SU-DHL-6 (cell line): ENCODE measurements around the gene SNRNP70.
"Not testable (repeated sequence)": the region's sequence is repeated elsewhere in the genome, so short reads cannot be mapped to it uniquely, and the experiment has no call there.

Source experiments
- H2AFZ ChIP-seq: fragments of 200-600 bp; sonication (generic); 2 replicates; pipeline ENCODE4 v1.6.1; 2014; ENCODE audit warnings: low read depth, mild to moderate bottlenecking, moderate library complexity, mixed read lengths, antibody characterized with exemption, low read length; ENCODE audit not compliant: severe bottlenecking
- H3F3A ChIP-seq: fragments of 200-600 bp; shearing (Covaris generic); 2 replicates; pipeline ENCODE4 v1.6.0; 2016; ENCODE audit warnings: antibody characterized with exemption, mild to moderate bottlenecking; ENCODE audit not compliant: insufficient read depth
- H3K27ac ChIP-seq: fragments of 200-600 bp; sonication (generic); 2 replicates; pipeline ENCODE4 v1.5.1; 2016; ENCODE audit warnings: low read depth, mild to moderate bottlenecking, low read length, moderate library complexity, mixed read lengths
- H3K27me3 ChIP-seq: fragments of 200-600 bp; sonication (generic), shearing (Covaris generic); 2 replicates; pipeline ENCODE4 v1.6.0; 2014; ENCODE audit warnings: mild to moderate bottlenecking, low read length
- H3K36me3 ChIP-seq: fragments of 200-600 bp; sonication (generic); 2 replicates; pipeline ENCODE4 v1.6.1; 2014; ENCODE audit warnings: mild to moderate bottlenecking, low read length, mixed read lengths
- H3K4me2 ChIP-seq: fragments of 300-600, 200-600 bp; shearing (Covaris generic), sonication (generic); 2 replicates; pipeline ENCODE4 v1.6.0; 2014; ENCODE audit warnings: low read length, low read depth, mild to moderate bottlenecking; ENCODE audit not compliant: poor library complexity, severe bottlenecking
- H3K4me3 ChIP-seq: fragments of 200-600 bp; sonication (generic); 2 replicates; pipeline ENCODE4 v1.5.1; 2014; ENCODE audit warnings: antibody characterized with exemption, low read length, mild to moderate bottlenecking, mixed read lengths; ENCODE audit not compliant: insufficient read depth, poor library complexity, severe bottlenecking
- H3K79me2 ChIP-seq: fragments of 200-600 bp; sonication (generic); 2 replicates; pipeline ENCODE4 v1.6.1; 2014; ENCODE audit warnings: mild to moderate bottlenecking, low read length, moderate library complexity; ENCODE audit not compliant: insufficient read depth
- H3K9ac ChIP-seq: fragments of 200-600 bp; sonication (generic); 2 replicates; pipeline ENCODE4 v1.7.0; 2014; ENCODE audit warnings: mild to moderate bottlenecking, low read length
- H3K9me2 ChIP-seq: fragments of 200-600 bp; sonication (generic); replicated peaks from 2 replicates; pipeline ENCODE4 v1.6.1; 2014; ENCODE audit warnings: low read length; ENCODE audit not compliant: insufficient read depth
- H3K9me3 ChIP-seq: fragments of 200-600 bp; sonication (generic); 2 replicates; pipeline ENCODE4 v1.6.1; 2014; ENCODE audit warnings: low read length, mixed read lengths; ENCODE audit not compliant: insufficient read depth
- H4K20me1 ChIP-seq: fragments of 200-600 bp; sonication (generic); 2 replicates; pipeline ENCODE4 v1.6.1; 2014; ENCODE audit warnings: low read depth, mild to moderate bottlenecking, antibody characterized with exemption, low read length, moderate library complexity, mixed read lengths
- CTCF ChIP-seq: fragments of 200-600 bp; sonication (generic); IDR thresholded peaks from one replicate; pipeline ENCODE4 v1.5.1; 2017; ENCODE audit warnings: antibody characterized with exemption, mild to moderate bottlenecking, low read length, moderate library complexity; ENCODE audit not compliant: insufficient read depth, poor library complexity, severe bottlenecking
- EZH2phosphoT487 ChIP-seq: fragments of 200-600 bp; sonication (generic), shearing (Covaris generic); conservative IDR thresholded peaks from 2 replicates; pipeline ENCODE4 v1.6.1; 2018; ENCODE audit warnings: mild to moderate bottlenecking, antibody characterized with exemption, low read length, moderate library complexity, mixed read lengths

The SNRNP70 gene

GRCh38 chr19:49120325-49120683 lies 35.1 kb downstream of the SNRNP70 start:
- Histone ChIP-seq H3K4me3 (peak overlapping the region; percentile 64), H3K27me3 (no peaks in the 10 kb centered on the region), H3K36me3 (no peaks in the 10 kb centered on the region), H3F3A (peaks cover 4% of the 10 kb centered on the region; the same call in 1 of the 2 replicates), H3K9me2 (no peaks in the 10 kb centered on the region), H4K20me1 (no peaks in the 10 kb centered on the region), H2AFZ (peak overlapping the region; percentile 55), H3K9ac (peak overlapping the region; percentile 74; the same call in 1 of the 2 replicates), H3K79me2 (no peaks in the 10 kb centered on the region), H3K27ac (no peak overlapping the region), H3K9me3 (no peaks in the 10 kb centered on the region), H3K4me2 (peak overlapping the region; percentile 72)
- no peak for TF ChIP-seq CTCF
- TF ChIP-seq EZH2phosphoT487, result no peak

GRCh38 chr19:49120868-49121267 lies 35.6 kb downstream of the SNRNP70 start:
- Histone ChIP-seq H3F3A (0 out of 2 replicates have a peak, but pooled peaks cover 4% of the 10 kb centered on the region), H3K9me2 (no peaks in the 10 kb centered on the region), H4K20me1 (no peaks in the 10 kb centered on the region), H3K4me2 (no peak overlapping the region), H3K27ac (no peak overlapping the region), H3K36me3 (no peaks in the 10 kb centered on the region), H3K4me3 (no peak overlapping the region), H3K9ac (no peak overlapping the region), H3K9me3 (no peaks in the 10 kb centered on the region), H3K79me2 (no peaks in the 10 kb centered on the region), H3K27me3 (no peaks in the 10 kb centered on the region), H2AFZ (no peak overlapping the region)
- no peak for TF ChIP-seq CTCF
- no peak for TF ChIP-seq EZH2phosphoT487

- not testable (repeated sequence) for H3K27ac ChIP-seq, H3K9ac ChIP-seq, H3K4me2 ChIP-seq, H3K36me3 ChIP-seq, H3K9me3 ChIP-seq, H3K79me2 ChIP-seq, H3K9me2 ChIP-seq, H3F3A ChIP-seq, H3K27me3 ChIP-seq, H4K20me1 ChIP-seq, H2AFZ ChIP-seq, H3K4me3 ChIP-seq
Measured at GRCh38 chr19:49121841-49122240, 36.6 kb downstream of the SNRNP70 start.

GRCh38 chr19:49123285-49123684 lies 38.0 kb downstream of the SNRNP70 start:
- not testable (repeated sequence) for H3K27me3 ChIP-seq, H4K20me1 ChIP-seq, H3K9ac ChIP-seq, H2AFZ ChIP-seq, H3K9me2 ChIP-seq, H3K79me2 ChIP-seq, H3F3A ChIP-seq, H3K4me3 ChIP-seq, H3K27ac ChIP-seq, H3K36me3 ChIP-seq, H3K4me2 ChIP-seq, H3K9me3 ChIP-seq
